HG03175 (cell line): ENCODE data around the gene CAB39L.

Source experiments
- ATAC-seq: cut with Tn5 transposase; IDR thresholded peaks from one replicate; pipeline ENCODE4 v1.9.1; 2021; ENCODE audit warnings: mild to moderate bottlenecking, moderate library complexity; ENCODE audit not compliant: unreplicated experiment

CAB39L gene

GRCh38 chr13:49315756-49316482 lies 127.9 kb downstream of the CAB39L start:
- ATAC-seq = no peak

- ATAC-seq = no peak
Observed at GRCh38 chr13:49315036-49315565, 128.8 kb downstream of the CAB39L start.

GRCh38 chr13:49314344-49314882 lies 129.5 kb downstream of the CAB39L start:
- ATAC-seq = peak; percentile 49

- ATAC-seq = no peak
Observed at GRCh38 chr13:49311816-49312215, 132.0 kb downstream of the CAB39L start.

- ATAC-seq = no peak
Observed at GRCh38 chr13:49310251-49310650, 133.6 kb downstream of the CAB39L start.

- no peak for ATAC-seq
Observed at GRCh38 chr13:49308921-49309408, 134.9 kb downstream of the CAB39L start.

- no peak for ATAC-seq
Observed at GRCh38 chr13:49308097-49308875, 135.6 kb downstream of the CAB39L start.

GRCh38 chr13:49307365-49307764 lies 136.5 kb downstream of the CAB39L start:
- ATAC-seq = no peak

GRCh38 chr13:49305792-49306425 lies 138.0 kb downstream of the CAB39L start:
- no peak for ATAC-seq

GRCh38 chr13:49304763-49305700 lies 138.8 kb downstream of the CAB39L start:
- ATAC-seq = no peak

- no peak for ATAC-seq
Observed at GRCh38 chr13:49304356-49304755, 139.5 kb downstream of the CAB39L start.

GRCh38 chr13:49303533-49304252 lies 140.2 kb downstream of the CAB39L start:
- no peak for ATAC-seq

GRCh38 chr13:49302817-49303216 lies 141.0 kb downstream of the CAB39L start:
- ATAC-seq = no peak

GRCh38 chr13:49302222-49302621 lies 141.6 kb downstream of the CAB39L start:
- no peak for ATAC-seq

GRCh38 chr13:49300739-49301589 lies 142.9 kb downstream of the CAB39L start:
- ATAC-seq = peak; percentile 90

- no peak for ATAC-seq
Observed at GRCh38 chr13:49300276-49300675, 143.6 kb downstream of the CAB39L start.

GRCh38 chr13:49298903-49299605 lies 144.8 kb downstream of the CAB39L start:
- no peak for ATAC-seq

GRCh38 chr13:49298416-49298815 lies 145.4 kb downstream of the CAB39L start:
- ATAC-seq = no peak
